GM23248 (cell line): Measurements from ENCODE around the gene RPL37A. TPM values are rescaled to one million over a fixed set of nuclear protein-coding genes. Genes with fewer than 3 reads are reported as not detected.
A peak's percentile ranks its signal among the peaks of the same experiment; 100 is the strongest.

Source experiments
- DNase-seq: peaks from one replicate; pipeline ENCODE4 v3.0.0-alpha.2; 2015
- H2AFZ ChIP-seq: fragments of 200-600 bp; sonication (generic); 2 replicates; pipeline ENCODE4 v1.6.1; 2016; ENCODE audit warnings: antibody characterized with exemption
- H3F3A ChIP-seq: fragments of 200-600 bp; sonication (generic); 2 replicates; pipeline ENCODE4 v1.6.1; 2016; ENCODE audit warnings: mild to moderate bottlenecking, antibody characterized with exemption, mixed run types; ENCODE audit not compliant: insufficient read depth
- H3K27ac ChIP-seq: fragments of 200-600 bp; sonication (generic); 2 replicates; pipeline ENCODE4 v1.5.1; 2016; ENCODE audit warnings: mild to moderate bottlenecking
- H3K27me3 ChIP-seq: fragments of 200-600 bp; sonication (generic); replicated peaks from 2 replicates; pipeline ENCODE4 v1.6.1; 2016; ENCODE audit warnings: mild to moderate bottlenecking; ENCODE audit not compliant: insufficient read depth
- H3K36me3 ChIP-seq: fragments of 200-600 bp; sonication (generic); 2 replicates; pipeline ENCODE4 v1.6.1; 2016; ENCODE audit warnings: low read depth, mild to moderate bottlenecking
- H3K4me1 ChIP-seq: fragments of 200-600 bp; sonication (generic); 2 replicates; pipeline ENCODE4 v1.6.1; 2016; ENCODE audit warnings: mild to moderate bottlenecking; ENCODE audit not compliant: insufficient read depth
- H3K4me2 ChIP-seq: fragments of 200-600 bp; sonication (generic); one replicate; pipeline ENCODE4 v1.6.1; 2016; ENCODE audit warnings: mild to moderate bottlenecking; ENCODE audit not compliant: unreplicated experiment
- H3K4me3 ChIP-seq: fragments of 200-600 bp; sonication (generic); 2 replicates; pipeline ENCODE4 v1.5.1; 2016; ENCODE audit warnings: mild to moderate bottlenecking
- H3K79me2 ChIP-seq: fragments of 200-600 bp; sonication (generic); 2 replicates; pipeline ENCODE4 v1.6.1; 2016; ENCODE audit warnings: mild to moderate bottlenecking; ENCODE audit not compliant: insufficient read depth
- H3K9ac ChIP-seq: fragments of 200-600 bp; sonication (generic); 2 replicates; pipeline ENCODE4 v1.6.1; 2016; ENCODE audit warnings: mild to moderate bottlenecking
- H3K9me2 ChIP-seq: fragments of 200-600 bp; sonication (generic); 2 replicates; pipeline ENCODE4 v1.6.1; 2016; ENCODE audit warnings: mixed run types, mild to moderate bottlenecking, moderate library complexity; ENCODE audit not compliant: insufficient read depth
- H3K9me3 ChIP-seq: fragments of 200-600 bp; sonication (generic); one replicate; pipeline ENCODE4 v1.6.1; 2017; ENCODE audit warnings: low read depth
- H4K20me1 ChIP-seq: fragments of 200-600 bp; sonication (generic); 2 replicates; pipeline ENCODE4 v1.6.0; 2016; ENCODE audit not compliant: insufficient read depth
- EZH2 ChIP-seq: fragments of 200-600 bp; sonication (generic); IDR thresholded peaks from 2 replicates; pipeline ENCODE4 v1.6.1; 2018; ENCODE audit warnings: antibody characterized with exemption, mild to moderate bottlenecking; ENCODE audit not compliant: insufficient read depth, poor library complexity, severe bottlenecking
- EZH2phosphoT487 ChIP-seq: fragments of 200-600 bp; sonication (generic); IDR thresholded peaks from 2 replicates; pipeline ENCODE4 v1.6.1; 2018; ENCODE audit warnings: antibody characterized with exemption, moderate library complexity, mild to moderate bottlenecking, low read depth; ENCODE audit not compliant: insufficient read depth
- WGBS, 2 experiments: methylation state at CpG; one replicate each; pipeline ENCODE4 v1.1.6; 2015 to 2017; ENCODE audit warnings: low lambda C conversion rate in 2 of 2, low coverage in 1 of 2; ENCODE audit errors: missing lambda C conversion rate in 2 of 2; 5-methylcytosine and 5-hydroxymethylcytosine counted together
- in situ Hi-C: fragments of 300-500 bp; cut with MboI; formaldehyde crosslinking; loops from 2 replicates; pipeline ENCODE4 v1.15.0; 2020
- polyA plus RNA-seq: library from polyadenylated mRNA; unstranded; fragments of >200 nt; fragmentation: Nextera tagmentation; extraction: Ambion mirVana; gene quantifications from 2 replicates; pipeline ENCODE4 v1.2.1, GENCODE V29; 2016
- total RNA-seq: library from RNA; depleted of rRNA; stranded (reverse); fragments of >200 nt; shearing (Covaris generic); gene quantifications from 2 replicates; pipeline ENCODE4 v1.2.3, GENCODE V29; 2014; rRNA removed

Gene RPL37A
- total and polyA plus RNA-seq, 2 experiments from 2014 or later, result 979 to 1,708 TPM

DNA sequence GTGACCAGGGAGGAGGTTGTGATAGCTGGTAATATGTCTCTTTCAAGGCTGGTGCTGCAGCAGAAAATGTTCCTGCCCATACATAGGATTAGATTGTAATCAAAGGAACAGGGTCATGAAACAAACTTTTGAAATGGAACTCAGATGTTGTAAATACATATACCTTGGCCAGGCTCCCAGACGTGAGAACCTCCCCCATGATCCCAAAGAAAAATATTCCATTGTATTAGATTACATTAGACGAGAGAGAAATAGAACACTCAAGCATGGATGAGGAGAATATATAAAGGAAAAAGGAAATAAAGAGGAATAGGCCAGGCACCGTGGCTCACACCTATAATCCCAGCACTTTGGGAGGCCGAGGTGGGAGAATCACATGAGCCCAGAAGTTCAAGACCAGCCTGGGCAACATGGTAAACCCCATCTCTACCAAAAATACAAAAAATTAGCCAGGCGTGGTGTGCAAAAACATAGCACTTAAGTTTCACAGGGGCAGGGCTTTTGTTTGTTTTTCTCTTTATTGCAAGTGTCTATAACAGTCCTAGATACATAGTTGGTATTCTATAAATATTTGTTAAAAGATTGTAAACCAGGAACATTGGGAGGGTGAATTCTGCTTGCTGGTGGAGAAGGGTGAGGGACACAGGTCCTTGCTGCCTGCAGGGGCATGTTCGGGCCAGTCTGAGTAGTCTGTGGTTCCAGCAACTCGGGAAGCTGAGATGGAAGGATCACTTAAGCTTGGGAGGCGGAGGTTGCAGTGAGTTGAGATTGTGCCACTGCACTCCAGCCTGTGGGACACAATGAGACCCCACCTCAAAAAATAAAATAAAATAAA is 52.8 kb downstream of the RPL37A start:
- DNase-seq, result peak; percentile 65
- in situ Hi-C loops, result no loop called here
- no peaks in the 10 kb centered on the region for H3K9me3 ChIP-seq
- H3K27ac ChIP-seq, result peak overlapping the region; percentile 13
- WGBS, 2 experiments, result 74 to 75% methylated on average over 8 of the region's 8 CpGs
- 0 out of 2 replicates have a peak overlapping the region, but pooled peaks have one; percentile 21 for H2AFZ ChIP-seq
- H4K20me1 ChIP-seq, result no peaks in the 10 kb centered on the region
- H3K36me3 ChIP-seq, result no peaks in the 10 kb centered on the region
- TF ChIP-seq EZH2 (no peak), EZH2phosphoT487 (no peak)
- no peaks in the 10 kb centered on the region for H3K9me2 ChIP-seq
- H3K4me1 ChIP-seq, result peaks cover 74% of the 10 kb centered on the region
- peak overlapping the region; percentile 48 for H3K4me2 ChIP-seq
- no peak overlapping the region for H3K4me3 ChIP-seq
- no peaks in the 10 kb centered on the region for H3K27me3 ChIP-seq
- H3F3A ChIP-seq, result peaks cover 38% of the 10 kb centered on the region
- no peak overlapping the region for H3K9ac ChIP-seq
- no peaks in the 10 kb centered on the region for H3K79me2 ChIP-seq

DNA sequence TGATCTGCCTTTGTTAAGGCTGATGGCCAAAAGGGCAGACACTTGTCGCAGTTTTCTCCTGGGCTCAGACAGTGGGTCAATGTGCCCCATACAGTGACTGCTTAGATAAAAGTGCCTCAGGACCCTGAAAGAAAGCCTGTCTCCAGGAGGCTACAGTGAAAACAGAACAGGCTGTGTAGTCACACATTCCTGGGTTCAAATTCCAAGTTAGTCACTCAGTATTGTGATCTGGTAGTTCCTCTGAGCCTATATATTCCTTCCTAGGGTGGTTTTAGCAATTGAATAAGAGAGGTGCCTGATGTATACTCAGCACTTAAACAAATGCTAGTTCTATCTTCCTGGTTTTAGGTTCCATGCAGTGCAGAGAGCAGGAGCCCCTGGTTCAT is 54.4 kb downstream of the RPL37A start:
- no peak for TF ChIP-seq EZH2phosphoT487
- TF ChIP-seq EZH2, result no peak
- no peaks in the 10 kb centered on the region for H3K27me3 ChIP-seq
- H3K27ac ChIP-seq, result peak overlapping the region; percentile 44; the same call in 1 of the 2 replicates
- no peak overlapping the region for H3K9ac ChIP-seq
- peaks cover 23% of the 10 kb centered on the region for H3F3A ChIP-seq
- H3K4me1 ChIP-seq, result peaks cover 69% of the 10 kb centered on the region
- peak; percentile 65 for DNase-seq
- H3K4me2 ChIP-seq, result peak overlapping the region; percentile 47
- H3K9me3 ChIP-seq, result no peaks in the 10 kb centered on the region
- H3K4me3 ChIP-seq, result no peak overlapping the region
- H3K9me2 ChIP-seq, result no peaks in the 10 kb centered on the region
- no peaks in the 10 kb centered on the region for H3K36me3 ChIP-seq
- H2AFZ ChIP-seq, result no peak overlapping the region
- no peaks in the 10 kb centered on the region for H3K79me2 ChIP-seq
- in situ Hi-C loops, result no loop called here
- WGBS, 2 experiments, result 80 to 90% methylated on average over 1 of the region's 1 CpG
- no peaks in the 10 kb centered on the region for H4K20me1 ChIP-seq

Other genes with a start within 250 kb of the RPL37A start
- 10.6 and 14.5 TPM in 2 replicates for gene MARCHF4, start 126.4 kb upstream of the RPL37A start, total RNA-seq
- gene MARCHF4, start 126.4 kb upstream of the RPL37A start, polyA plus RNA-seq, result 7.0 and 7.8 TPM in 2 replicates
- 10.9 and 17.8 TPM in 2 replicates for gene SMARCAL1, start 86.4 kb upstream of the RPL37A start, total RNA-seq
- gene SMARCAL1, start 86.4 kb upstream of the RPL37A start, polyA plus RNA-seq, result 30.5 and 32.3 TPM in 2 replicates
- 24.0 and 40.1 TPM in 2 replicates for gene IGFBP2, start 134.6 kb downstream of the RPL37A start, total RNA-seq
- 5.6 and 12.6 TPM in 2 replicates for gene IGFBP2, start 134.6 kb downstream of the RPL37A start, polyA plus RNA-seq
- gene IGFBP5, start 196.7 kb downstream of the RPL37A start, total RNA-seq, result 117 TPM in 2 replicates
- gene IGFBP5, start 196.7 kb downstream of the RPL37A start, polyA plus RNA-seq, result 37.9 and 39.8 TPM in 2 replicates